ENCODE measurements around the gene TMEM72. TPM values are rescaled to one million over a fixed set of nuclear protein-coding genes. Genes with fewer than 3 reads are reported as not detected.
A peak's percentile ranks its signal among the peaks of the same experiment; 100 is the strongest.

Gene TMEM72
- total RNA-seq, 1 donor from 2014 or later, result not detected

GRCh38 chr10:44974628-44975430, 63.7 kb downstream of the TMEM72 start:
- Mint-ChIP-seq H3K4me1 (ENCODE audit: unreplicated experiment) (peaks cover 22% of the 10 kb centered on the region), H3K4me3 (ENCODE audit: unreplicated experiment) (peak overlapping the region; percentile 31), H3K9me3 (ENCODE audit: unreplicated experiment) (no peaks in the 10 kb centered on the region), H3K27me3 (ENCODE audit: unreplicated experiment) (peaks cover 9% of the 10 kb centered on the region), H3K36me3 (ENCODE audit: low read depth, unreplicated experiment) (no peaks in the 10 kb centered on the region), H3K27ac (ENCODE audit: unreplicated experiment) (no peak overlapping the region)
- TF ChIP-seq CTCF (IDR thresholded peaks at IDR 0.05; ENCODE audit: unreplicated experiment), result peak; percentile 91
- peak; percentile 83 for DNase-seq (ENCODE audit: low spot score)

GRCh38 chr10:44975431-44976331, 64.5 kb downstream of the TMEM72 start:
- no peak for DNase-seq (ENCODE audit: low spot score)
- H3K4me1 Mint-ChIP-seq (ENCODE audit: unreplicated experiment), result peaks cover 25% of the 10 kb centered on the region
- H3K4me3 Mint-ChIP-seq (ENCODE audit: unreplicated experiment), result peak overlapping the region; percentile 75
- TF ChIP-seq CTCF (IDR thresholded peaks at IDR 0.05; ENCODE audit: unreplicated experiment), result no peak
- H3K27ac Mint-ChIP-seq (ENCODE audit: unreplicated experiment), result no peak overlapping the region
- peaks cover 11% of the 10 kb centered on the region for H3K27me3 Mint-ChIP-seq (ENCODE audit: unreplicated experiment)
- no peaks in the 10 kb centered on the region for H3K36me3 Mint-ChIP-seq (ENCODE audit: low read depth, unreplicated experiment)
- H3K9me3 Mint-ChIP-seq (ENCODE audit: unreplicated experiment), result no peaks in the 10 kb centered on the region

- H3K27ac Mint-ChIP-seq (ENCODE audit: unreplicated experiment), result no peak overlapping the region
- DNase-seq (ENCODE audit: low spot score), result no peak
- H3K4me3 Mint-ChIP-seq (ENCODE audit: unreplicated experiment), result peak overlapping the region; percentile 75
These were observed 65.4 kb downstream of the TMEM72 start for GRCh38 chr10:44976352-44977198.

More at GRCh38 chr10:44976352-44977198, 65.4 kb downstream of the TMEM72 start:
- Mint-ChIP-seq H3K27me3 (ENCODE audit: unreplicated experiment) (peaks cover 17% of the 10 kb centered on the region), H3K36me3 (ENCODE audit: low read depth, unreplicated experiment) (no peaks in the 10 kb centered on the region), H3K9me3 (ENCODE audit: unreplicated experiment) (no peaks in the 10 kb centered on the region), H3K4me1 (ENCODE audit: unreplicated experiment) (peaks cover 34% of the 10 kb centered on the region)
- TF ChIP-seq CTCF (IDR thresholded peaks at IDR 0.05; ENCODE audit: unreplicated experiment), result no peak
